AG09319 (cell line): Measurements from ENCODE around the gene GRIK1.

Source experiments
- DNase-seq: peaks from one replicate; pipeline ENCODE4 v3.0.0-alpha.2; 2010; ENCODE audit warnings: low read depth; ENCODE audit errors: extremely low read depth
- TF ChIP-seq, protein P1 (sequence below): IDR thresholded peaks from 2 replicates; pipeline ENCODE4 v1.5.1; 2011; ENCODE audit warnings: low read depth, mild to moderate bottlenecking, inconsistent platforms, low read length, moderate library complexity

GRIK1 gene

DNA sequence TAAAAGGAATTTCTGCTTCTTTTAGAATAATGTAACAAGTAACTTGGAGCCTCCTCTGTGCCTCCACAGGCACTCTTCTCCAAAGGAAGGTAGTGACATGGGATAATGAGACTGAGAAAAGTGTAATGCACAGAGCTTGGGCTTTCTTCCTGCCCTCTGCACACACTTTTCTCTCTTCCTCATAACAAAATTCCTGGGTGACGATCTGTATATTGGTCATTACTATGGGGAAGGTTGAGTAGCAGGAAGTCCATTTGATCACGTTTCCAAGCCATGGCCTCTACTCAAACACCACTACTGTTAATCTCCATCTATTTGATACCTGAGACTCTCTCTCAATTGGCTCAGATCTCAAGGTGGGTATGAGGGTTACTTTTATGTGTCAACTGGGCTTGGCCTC lies 113.9 kb downstream of the GRIK1 start:
- TF ChIP-seq, protein P1, sequence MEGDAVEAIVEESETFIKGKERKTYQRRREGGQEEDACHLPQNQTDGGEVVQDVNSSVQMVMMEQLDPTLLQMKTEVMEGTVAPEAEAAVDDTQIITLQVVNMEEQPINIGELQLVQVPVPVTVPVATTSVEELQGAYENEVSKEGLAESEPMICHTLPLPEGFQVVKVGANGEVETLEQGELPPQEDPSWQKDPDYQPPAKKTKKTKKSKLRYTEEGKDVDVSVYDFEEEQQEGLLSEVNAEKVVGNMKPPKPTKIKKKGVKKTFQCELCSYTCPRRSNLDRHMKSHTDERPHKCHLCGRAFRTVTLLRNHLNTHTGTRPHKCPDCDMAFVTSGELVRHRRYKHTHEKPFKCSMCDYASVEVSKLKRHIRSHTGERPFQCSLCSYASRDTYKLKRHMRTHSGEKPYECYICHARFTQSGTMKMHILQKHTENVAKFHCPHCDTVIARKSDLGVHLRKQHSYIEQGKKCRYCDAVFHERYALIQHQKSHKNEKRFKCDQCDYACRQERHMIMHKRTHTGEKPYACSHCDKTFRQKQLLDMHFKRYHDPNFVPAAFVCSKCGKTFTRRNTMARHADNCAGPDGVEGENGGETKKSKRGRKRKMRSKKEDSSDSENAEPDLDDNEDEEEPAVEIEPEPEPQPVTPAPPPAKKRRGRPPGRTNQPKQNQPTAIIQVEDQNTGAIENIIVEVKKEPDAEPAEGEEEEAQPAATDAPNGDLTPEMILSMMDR: no peak
- no peak for DNase-seq

DNA sequence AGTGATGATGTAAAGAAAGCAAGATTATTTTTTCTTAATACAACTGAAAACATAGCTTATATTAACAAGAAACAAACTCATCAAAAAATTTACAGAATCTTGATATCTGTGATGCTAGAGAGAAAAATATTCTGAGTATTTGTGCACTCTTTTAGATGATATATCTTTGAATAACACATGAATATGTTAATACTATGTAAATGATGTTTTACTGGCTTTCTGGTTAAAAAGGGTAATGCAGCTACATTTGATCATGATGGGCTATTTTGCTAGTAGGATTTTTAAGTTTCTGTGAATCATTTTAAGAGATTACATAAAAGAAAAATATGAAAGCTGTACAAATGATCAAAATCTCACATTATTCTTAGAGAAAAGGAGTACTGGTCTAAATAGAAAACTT lies 114.5 kb downstream of the GRIK1 start:
- TF ChIP-seq, protein P1: no peak
- DNase-seq: no peak

DNA sequence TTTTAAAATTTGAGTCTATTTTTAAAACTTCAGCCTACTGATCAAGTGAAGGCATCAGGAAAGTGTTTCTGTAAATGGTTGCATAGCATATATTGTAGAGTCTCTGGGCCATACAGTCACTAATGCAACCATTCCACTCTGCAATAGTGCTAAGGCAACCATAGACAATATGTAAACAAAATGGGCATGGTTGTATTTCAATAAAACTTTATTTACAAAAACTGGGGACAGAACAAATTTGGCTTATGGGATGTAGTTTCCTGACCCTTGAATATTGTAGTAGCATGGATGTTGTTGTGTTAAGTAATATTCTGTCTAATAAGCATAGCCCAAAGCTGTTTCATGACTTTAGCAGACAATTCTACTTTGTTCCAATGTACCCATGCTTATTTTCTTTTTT lies 117.7 kb downstream of the GRIK1 start:
- TF ChIP-seq, protein P1: no peak
- DNase-seq: no peak

- DNase-seq: no peak
- TF ChIP-seq, protein P1: no peak
Measured at GRCh38 chr21:29821230-29821629, 118.6 kb downstream of the GRIK1 start.

- DNase-seq: no peak
- TF ChIP-seq, protein P1: no peak
Measured at GRCh38 chr21:29819675-29820326, 120.0 kb downstream of the GRIK1 start.

DNA sequence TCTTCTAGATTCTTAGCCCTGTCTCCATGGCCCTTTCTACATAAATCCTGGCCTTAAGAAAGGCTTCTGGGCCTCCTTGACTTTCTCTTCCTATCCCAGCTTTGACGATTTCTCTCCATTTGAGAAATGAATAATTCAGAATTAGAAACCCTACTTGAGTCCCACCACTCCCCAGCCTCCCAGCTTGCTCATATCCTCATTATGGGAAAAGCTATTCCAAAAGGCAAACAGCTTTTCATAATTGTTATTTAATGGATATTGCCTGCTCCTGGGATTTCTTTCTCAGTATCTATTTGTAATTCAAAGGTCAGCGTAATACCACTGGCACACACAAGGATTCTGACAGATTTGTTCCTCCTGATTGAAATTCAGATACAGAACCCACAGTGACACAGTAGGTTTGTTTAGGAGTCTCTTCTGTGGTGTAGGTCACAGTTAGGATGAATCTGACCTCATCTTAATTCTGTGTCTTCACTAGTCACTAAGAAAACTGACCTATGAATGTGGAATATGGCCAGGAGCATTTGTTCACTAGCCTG lies 121.3 kb downstream of the GRIK1 start:
- no peak for DNase-seq
- TF ChIP-seq, protein P1: no peak

DNA sequence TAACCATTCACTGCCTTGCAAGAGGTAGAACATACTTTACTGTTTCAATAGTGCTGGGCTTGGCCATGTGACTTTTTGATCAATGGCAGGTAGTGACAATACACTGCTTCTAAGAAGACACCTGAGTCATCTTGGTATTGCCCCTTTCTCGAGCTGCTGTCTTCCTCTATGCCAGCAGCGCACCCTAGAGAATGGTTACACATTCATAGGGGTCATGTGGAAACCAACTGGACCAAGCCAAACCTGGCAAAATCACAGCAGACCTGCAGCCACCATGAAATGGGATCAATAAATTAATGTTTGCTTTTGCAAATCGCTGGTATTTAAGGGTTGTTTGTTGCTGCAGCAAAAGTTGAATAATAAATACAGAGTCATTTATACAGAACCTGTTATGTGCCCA lies 122.3 kb downstream of the GRIK1 start:
- TF ChIP-seq, protein P1: no peak
- no peak for DNase-seq
